ENCODE measurements around the gene NBAS. TPM values are rescaled to one million over a fixed set of nuclear protein-coding genes. Genes with fewer than 3 reads are reported as not detected.

Gene NBAS
- total and polyA plus RNA-seq, 2 of the 13 experiments (the other 11 are each of a cell fraction or from before 2014, with no cell fraction given) = 33.6 to 58.7 TPM

DNA sequence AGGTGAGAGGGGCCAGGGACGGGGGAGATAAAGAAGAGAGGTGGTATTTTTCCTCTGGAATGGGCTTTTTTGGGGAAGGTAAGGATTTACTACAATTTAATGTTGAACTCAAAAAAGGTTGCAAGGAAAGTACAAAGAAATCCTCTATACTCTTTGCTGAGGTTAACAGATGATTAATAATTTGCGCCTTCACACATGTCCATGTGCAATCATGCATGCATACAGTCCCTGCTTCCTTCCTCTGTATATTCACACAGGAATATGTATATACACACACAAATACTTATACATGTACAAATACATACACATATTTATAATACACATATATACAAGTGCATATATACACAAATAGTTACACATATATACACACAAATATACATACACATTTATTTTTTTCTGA is 193.4 kb downstream of the NBAS start:
- H3K27me3 ChIP-seq (ENCODE audit: control insufficient read depth in 1 of 2, insufficient read depth in 2 of 2, low read length in 2 of 2) = no peaks in the 10 kb centered on the region
- CTCF ChIA-PET (ENCODE audit: low intra/inter-chr PET ratio, low total read pairs) = no interaction called here
- in situ Hi-C loops (cut with HindIII; ENCODE audit: extremely low pct_ligation_motif_present, low pct_unique_long_range_greater_than_20kb) = no loop called here
- FAIRE-seq (no peak), ATAC-seq (no peak), DNase-seq (ENCODE audit: low spot score) (no peak)
- no peak for TF ChIP-seq NR3C1 (CRISPR knock-in tag; IDR thresholded peaks at IDR 0.05)
- TF ChIP-seq ZNF432 (CRISPR knock-in tag; IDR thresholded peaks at IDR 0.05; ENCODE audit: borderline replicate concordance) = no peak
- TF ChIP-seq MED13 (CRISPR knock-in tag; IDR thresholded peaks at IDR 0.05) = no peak
- TF ChIP-seq MBD4 (IDR thresholded peaks at IDR 0.05; ENCODE audit: borderline replicate concordance, low read length) = no peak
- no peak for TF ChIP-seq ZNF530 (CRISPR knock-in tag; IDR thresholded peaks at IDR 0.05; ENCODE audit: low read depth)
- TF ChIP-seq ZNF101 (CRISPR knock-in tag; IDR thresholded peaks at IDR 0.05; ENCODE audit: borderline replicate concordance, low read depth) = no peak
- no peak for TF ChIP-seq DDIT3 (CRISPR knock-in tag; IDR thresholded peaks at IDR 0.05)
- no peak for TF ChIP-seq EZH2 (conservative IDR thresholded peaks at IDR 0.05; ENCODE audit: low read depth, low read length)
- TF ChIP-seq JUND (CRISPR knock-in tag; IDR thresholded peaks at IDR 0.05) = no peak
- no peak for TF ChIP-seq RNF2 (conservative IDR thresholded peaks at IDR 0.05; ENCODE audit: low read depth)
- no peak for TF ChIP-seq ZNF878 (CRISPR knock-in tag; IDR thresholded peaks at IDR 0.05)
- TF ChIP-seq ZKSCAN1 (IDR thresholded peaks at IDR 0.05; ENCODE audit: low read length) = no peak
- H4K20me1 ChIP-seq (ENCODE audit: insufficient read depth, low read length) = no peaks in the 10 kb centered on the region
- no peaks in the 10 kb centered on the region for H3K79me2 ChIP-seq (ENCODE audit: insufficient read depth, low read length)
- no peak overlapping the region for H3K4me3 ChIP-seq (replicated peaks in 1 of 3; ENCODE audit: insufficient read depth in 1 of 3, low read depth in 2 of 3, low read length in 3 of 3)
- H3K9me3 ChIP-seq (ENCODE audit: low read length) = no peaks in the 10 kb centered on the region
- H3K36me3 ChIP-seq (replicated peaks in 1 of 2; ENCODE audit: control insufficient read depth in 1 of 2, insufficient read depth in 2 of 2, low read length in 2 of 2) = peaks cover 4 to 25% of the 10 kb centered on the region in 2 experiments; a peak in 4 of 5 replicates
- no peak overlapping the region for H3K27ac ChIP-seq (ENCODE audit: extremely low read length, insufficient read depth, low read length)
- no TSS peak for BruUV-seq (replicated peaks)
- no peak overlapping the region for H2AFZ ChIP-seq (ENCODE audit: low read length)
- 96% methylated on average over 2 of the region's 2 CpGs for WGBS (ENCODE audit: low lambda C conversion rate)
- intact Hi-C loops (cut with micrococcal nuclease; ENCODE audit: unreplicated experiment) = no loop called here
- no peak overlapping the region for H3K4me2 ChIP-seq (ENCODE audit: low read depth, low read length)
- POLR2A ChIA-PET = no interaction called here
- H3K9ac ChIP-seq (ENCODE audit: insufficient read depth, low read depth, low read length) = no peak overlapping the region
- no peaks in the 10 kb centered on the region for H3K4me1 ChIP-seq (ENCODE audit: insufficient read depth, low read length)

Measured in HepG2 (cell line).